H9 (cell line): ENCODE results near the gene INSC. TPM values are rescaled to one million over a fixed set of nuclear protein-coding genes. Genes with fewer than 3 reads are reported as not detected.

Experiments used
- DNase-seq: peaks from one replicate; pipeline ENCODE4 v3.0.0-alpha.2; 2017
- H2AFZ ChIP-seq: one replicate; pipeline ENCODE4 v1.6.1; 2013; ENCODE audit warnings: mild to moderate bottlenecking, low read length, control low read depth, moderate library complexity
- H2AK5ac ChIP-seq: 2 replicates; pipeline ENCODE4 v1.6.1; 2013; ENCODE audit warnings: low read length, control low read depth, mixed read lengths; ENCODE audit not compliant: insufficient read length
- H2BK120ac ChIP-seq: one replicate; pipeline ENCODE4 v1.6.1; 2013; ENCODE audit warnings: low read depth, mild to moderate bottlenecking, low read length, control low read depth, inconsistent platforms; ENCODE audit not compliant: poor library complexity, severe bottlenecking
- H2BK12ac ChIP-seq: 2 replicates; pipeline ENCODE4 v1.6.1; 2013; ENCODE audit warnings: low read length, control low read depth, mixed read lengths, low read depth; ENCODE audit not compliant: insufficient read length
- H2BK15ac ChIP-seq: 2 replicates; pipeline ENCODE4 v1.6.1; 2013; ENCODE audit warnings: low read depth, low read length, control low read depth
- H2BK20ac ChIP-seq: one replicate; pipeline ENCODE4 v1.6.1; 2013; ENCODE audit warnings: low read depth, mild to moderate bottlenecking, low read length, control low read depth, inconsistent platforms; ENCODE audit not compliant: poor library complexity, severe bottlenecking
- H2BK5ac ChIP-seq: 2 replicates; pipeline ENCODE4 v1.6.1; 2013; ENCODE audit warnings: low read length, control low read depth, mixed read lengths; ENCODE audit not compliant: insufficient read length
- H3K14ac ChIP-seq: 2 replicates; pipeline ENCODE4 v1.6.1; 2013; ENCODE audit warnings: low read length, control low read depth; ENCODE audit not compliant: insufficient read depth
- H3K18ac ChIP-seq: 2 replicates; pipeline ENCODE4 v1.6.1; 2013; ENCODE audit warnings: low read depth, mild to moderate bottlenecking, mixed read lengths, low read length, control low read depth; ENCODE audit not compliant: insufficient read length
- H3K23ac ChIP-seq: 2 replicates; pipeline ENCODE4 v1.6.1; 2013; ENCODE audit warnings: low read length, control low read depth, mixed read lengths, low read depth; ENCODE audit not compliant: insufficient read length
- H3K23me2 ChIP-seq: 2 replicates; pipeline ENCODE4 v1.6.1; 2013; ENCODE audit warnings: low read depth, mild to moderate bottlenecking, mixed read lengths, low read length, control low read depth; ENCODE audit not compliant: insufficient read length, poor library complexity, severe bottlenecking
- H3K27ac ChIP-seq: 2 replicates; pipeline ENCODE4 v1.5.1; 2013; ENCODE audit warnings: low read length, control low read depth, mixed read lengths, low read depth; ENCODE audit not compliant: insufficient read length
- H3K27me3 ChIP-seq: 2 replicates; pipeline ENCODE4 v1.6.1; 2013; ENCODE audit warnings: low read length, control low read depth, inconsistent platforms; ENCODE audit not compliant: insufficient read depth
- H3K4ac ChIP-seq: 2 replicates; pipeline ENCODE4 v1.6.1; 2013; ENCODE audit warnings: low read depth, mild to moderate bottlenecking, control low read depth, inconsistent platforms, low read length, moderate library complexity
- H3K4me1 ChIP-seq: 2 replicates; pipeline ENCODE4 v1.6.1; 2013; ENCODE audit warnings: low read length, control low read depth, inconsistent platforms; ENCODE audit not compliant: insufficient read depth
- H3K4me2 ChIP-seq: 2 replicates; pipeline ENCODE4 v1.6.1; 2013; ENCODE audit warnings: low read length, control low read depth, mixed read lengths; ENCODE audit not compliant: insufficient read length, insufficient read depth
- H3K56ac ChIP-seq: 2 replicates; pipeline ENCODE4 v1.6.1; 2013; ENCODE audit warnings: low read depth, mild to moderate bottlenecking, mixed read lengths, low read length, control low read depth; ENCODE audit not compliant: insufficient read length
- H3K79me1 ChIP-seq: 2 replicates; pipeline ENCODE4 v1.6.1; 2013; ENCODE audit warnings: low read depth, mild to moderate bottlenecking, moderate library complexity, low read length, control low read depth, inconsistent platforms; ENCODE audit not compliant: insufficient read depth, poor library complexity, severe bottlenecking
- H3K79me2 ChIP-seq: 2 replicates; pipeline ENCODE4 v1.6.1; 2013; ENCODE audit warnings: low read length, control low read depth, inconsistent platforms; ENCODE audit not compliant: insufficient read depth
- H3K9ac ChIP-seq: 2 replicates; pipeline ENCODE4 v1.6.1; 2013; ENCODE audit warnings: low read length, control low read depth, mixed read lengths; ENCODE audit not compliant: insufficient read length; ENCODE audit errors: extremely low read depth
- H3K9me3 ChIP-seq: one replicate; pipeline ENCODE4 v1.6.1; 2013; ENCODE audit warnings: low read depth, low read length, inconsistent platforms; ENCODE audit not compliant: control insufficient read depth
- H3T11ph ChIP-seq: one replicate; pipeline ENCODE4 v1.6.1; 2013; ENCODE audit warnings: mild to moderate bottlenecking, low read length, control low read depth, inconsistent platforms
- H4K20me1 ChIP-seq: one replicate; pipeline ENCODE4 v1.6.1; 2013; ENCODE audit not compliant: control insufficient read depth, insufficient read length, insufficient read depth
- H4K5ac ChIP-seq: 2 replicates; pipeline ENCODE4 v1.6.1; 2013; ENCODE audit warnings: low read depth, mild to moderate bottlenecking, mixed read lengths, low read length, control low read depth; ENCODE audit not compliant: insufficient read length
- H4K8ac ChIP-seq: replicated peaks from 2 replicates; pipeline ENCODE4 v1.6.1; 2013; ENCODE audit warnings: low read length, control low read depth, mixed read lengths, low read depth; ENCODE audit not compliant: insufficient read length
- H4K91ac ChIP-seq: 2 replicates; pipeline ENCODE4 v1.6.1; 2013; ENCODE audit warnings: low read depth, mild to moderate bottlenecking, moderate library complexity, mixed read lengths, low read length, control low read depth; ENCODE audit not compliant: insufficient read length
- H3K27ac Mint-ChIP-seq, 3 experiments: 2 replicates in 2 of 3; 3 replicates in 1 of 3; pipeline ENCODE4 v1.8.0; 2020 to 2021; ENCODE audit warnings: mixed read lengths in 3 of 3, mild to moderate bottlenecking in 1 of 3, moderate library complexity in 1 of 3
- H3K27me3 Mint-ChIP-seq: 2 replicates; pipeline ENCODE4 v1.8.0; 2021; ENCODE audit warnings: low read depth, mild to moderate bottlenecking, moderate library complexity, mixed read lengths
- H3K36me3 Mint-ChIP-seq, 3 experiments: 2 replicates in 2 of 3; 3 replicates in 1 of 3; pipeline ENCODE4 v1.8.0; 2020 to 2021; ENCODE audit warnings: low read depth in 3 of 3, mixed read lengths in 3 of 3; ENCODE audit not compliant: insufficient read depth in 1 of 3
- H3K4me1 Mint-ChIP-seq, 2 experiments: 2 replicates each; pipeline ENCODE4 v1.8.0; 2020; ENCODE audit warnings: mixed read lengths in 2 of 2
- H3K4me3 Mint-ChIP-seq, 2 experiments: 2 replicates in 1 of 2; 3 replicates in 1 of 2; pipeline ENCODE4 v1.8.0; 2020 to 2021; ENCODE audit warnings: mild to moderate bottlenecking in 2 of 2, mixed read lengths in 2 of 2, moderate library complexity in 1 of 2
- H3K9me3 Mint-ChIP-seq, 2 experiments: 2 replicates in 1 of 2; 3 replicates in 1 of 2; pipeline ENCODE4 v1.8.0; 2020; ENCODE audit warnings: mild to moderate bottlenecking in 2 of 2, mixed read lengths in 2 of 2, moderate library complexity in 1 of 2
- WGBS: extraction: QIAGEN DNeasy Blood & Tissue Kit; methylation state at CpG from one replicate; pipeline ENCODE4 v1.1.7; 2013; ENCODE audit warnings: missing lambda C conversion rate, low lambda C conversion rate, mixed read lengths; ENCODE audit not compliant: insufficient read length; ENCODE audit errors: extremely low coverage; 5-methylcytosine and 5-hydroxymethylcytosine counted together
- total RNA-seq: library from RNA; stranded (reverse); gene quantifications from 2 replicates; pipeline ENCODE4 v1.2.1, GENCODE V29; 2021
- TF ChIP-seq, protein P1 (sequence below): fragments of 200-600 bp; sonication (generic); conservative IDR thresholded peaks from 3 replicates; pipeline ENCODE4 v1.8.0; 2021; ENCODE audit warnings: antibody characterized with exemption, mild to moderate bottlenecking

Gene INSC
- total RNA-seq, 1 experiment from 2014 or later = not detected

- Histone ChIP-seq H4K8ac (no peak overlapping the region), H2BK20ac (no peak overlapping the region), H4K91ac (no peak overlapping the region), H3K23ac (no peak overlapping the region), H2BK120ac (no peak overlapping the region), H3T11ph (no peak overlapping the region), H2BK12ac (no peak overlapping the region), H2BK5ac (no peak overlapping the region), H3K79me1 (no peaks in the 10 kb centered on the region), H3K4me2 (no peak overlapping the region), H3K27me3 (no peaks in the 10 kb centered on the region), H4K5ac (no peak overlapping the region), H2AK5ac (no peak overlapping the region), H3K23me2 (no peaks in the 10 kb centered on the region), H3K4ac (no peak overlapping the region), H3K9me3 (no peaks in the 10 kb centered on the region), H3K14ac (no peak overlapping the region), H3K4me1 (no peaks in the 10 kb centered on the region), H3K27ac (no peak overlapping the region), H3K9ac (no peak overlapping the region), H2BK15ac (no peak overlapping the region), H3K79me2 (no peaks in the 10 kb centered on the region), H3K18ac (no peak overlapping the region), H4K20me1 (no peaks in the 10 kb centered on the region), H3K56ac (no peak overlapping the region), H2AFZ (no peak overlapping the region)
- WGBS = no CpG with 5 or more reads among the region's 10 CpGs
- no peaks in the 10 kb centered on the region for H3K36me3 Mint-ChIP-seq
- DNase-seq = peak; percentile 88
- H3K27me3 Mint-ChIP-seq = peaks cover 8% of the 10 kb centered on the region
- H3K9me3 Mint-ChIP-seq = no peaks in the 10 kb centered on the region
- H3K4me3 Mint-ChIP-seq = no peak overlapping the region
- TF ChIP-seq, protein P1, sequence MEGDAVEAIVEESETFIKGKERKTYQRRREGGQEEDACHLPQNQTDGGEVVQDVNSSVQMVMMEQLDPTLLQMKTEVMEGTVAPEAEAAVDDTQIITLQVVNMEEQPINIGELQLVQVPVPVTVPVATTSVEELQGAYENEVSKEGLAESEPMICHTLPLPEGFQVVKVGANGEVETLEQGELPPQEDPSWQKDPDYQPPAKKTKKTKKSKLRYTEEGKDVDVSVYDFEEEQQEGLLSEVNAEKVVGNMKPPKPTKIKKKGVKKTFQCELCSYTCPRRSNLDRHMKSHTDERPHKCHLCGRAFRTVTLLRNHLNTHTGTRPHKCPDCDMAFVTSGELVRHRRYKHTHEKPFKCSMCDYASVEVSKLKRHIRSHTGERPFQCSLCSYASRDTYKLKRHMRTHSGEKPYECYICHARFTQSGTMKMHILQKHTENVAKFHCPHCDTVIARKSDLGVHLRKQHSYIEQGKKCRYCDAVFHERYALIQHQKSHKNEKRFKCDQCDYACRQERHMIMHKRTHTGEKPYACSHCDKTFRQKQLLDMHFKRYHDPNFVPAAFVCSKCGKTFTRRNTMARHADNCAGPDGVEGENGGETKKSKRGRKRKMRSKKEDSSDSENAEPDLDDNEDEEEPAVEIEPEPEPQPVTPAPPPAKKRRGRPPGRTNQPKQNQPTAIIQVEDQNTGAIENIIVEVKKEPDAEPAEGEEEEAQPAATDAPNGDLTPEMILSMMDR = peak; percentile 97
- no peaks in the 10 kb centered on the region for H3K4me1 Mint-ChIP-seq
- H3K27ac Mint-ChIP-seq = peak overlapping the region in 1 of 3 experiments; percentile 87; a peak in 1 of 7 replicates
These were observed 93.9 kb downstream of the INSC start for GRCh38 chr11:15208378-15209222.
